GM19324 (cell line): Measurements from ENCODE around the gene SKA1.
"Not testable (repeated sequence)": the region's sequence is repeated elsewhere in the genome, so short reads cannot be mapped to it uniquely, and the experiment has no call there.

Experiments
- ATAC-seq: cut with Tn5 transposase; IDR thresholded peaks from one replicate; pipeline ENCODE4 v1.9.1; 2021; ENCODE audit warnings: mild to moderate bottlenecking, moderate library complexity; ENCODE audit not compliant: unreplicated experiment, low FRiP score

Gene SKA1

DNA sequence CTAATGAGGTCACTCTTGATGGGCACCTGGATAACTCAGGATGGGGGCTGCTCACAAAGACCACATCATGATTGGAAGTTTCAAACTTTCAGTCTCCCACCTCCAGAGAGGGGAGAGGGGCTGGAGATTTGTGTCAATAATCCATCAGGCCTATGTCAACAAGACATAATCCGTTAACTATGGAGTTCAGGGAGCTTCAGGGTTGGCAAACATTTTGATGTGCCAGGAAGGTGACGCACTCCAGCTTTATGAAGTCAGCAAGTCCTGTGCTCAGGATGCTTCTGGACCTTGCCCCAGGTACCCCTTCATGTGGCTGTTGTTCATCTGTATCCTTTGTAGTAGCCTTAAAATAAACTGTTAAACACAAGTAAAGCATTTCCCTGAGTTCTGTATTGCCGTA, 19.0 kb downstream of the SKA1 start:
- no peak for ATAC-seq

DNA sequence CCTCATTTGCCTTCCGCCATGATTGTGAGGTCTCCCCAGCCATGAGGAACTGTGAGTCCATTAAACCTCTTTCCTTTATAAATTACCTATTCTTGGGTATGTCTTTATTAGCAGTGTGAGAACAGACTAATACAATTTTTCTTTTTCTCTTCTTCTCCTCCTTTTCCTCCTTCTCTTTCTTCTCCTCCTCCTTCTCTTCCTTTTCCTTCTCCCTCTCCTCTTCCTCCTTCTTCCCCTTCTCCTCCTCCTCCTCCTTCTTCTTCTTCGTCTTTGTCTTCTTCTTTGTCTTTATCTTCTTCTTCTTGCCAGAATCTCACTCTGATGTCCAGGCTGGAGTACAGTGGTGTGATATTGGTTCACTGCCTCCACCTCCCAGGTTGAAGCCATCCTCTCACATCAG, 20.2 kb downstream of the SKA1 start:
- ATAC-seq, result no peak

DNA sequence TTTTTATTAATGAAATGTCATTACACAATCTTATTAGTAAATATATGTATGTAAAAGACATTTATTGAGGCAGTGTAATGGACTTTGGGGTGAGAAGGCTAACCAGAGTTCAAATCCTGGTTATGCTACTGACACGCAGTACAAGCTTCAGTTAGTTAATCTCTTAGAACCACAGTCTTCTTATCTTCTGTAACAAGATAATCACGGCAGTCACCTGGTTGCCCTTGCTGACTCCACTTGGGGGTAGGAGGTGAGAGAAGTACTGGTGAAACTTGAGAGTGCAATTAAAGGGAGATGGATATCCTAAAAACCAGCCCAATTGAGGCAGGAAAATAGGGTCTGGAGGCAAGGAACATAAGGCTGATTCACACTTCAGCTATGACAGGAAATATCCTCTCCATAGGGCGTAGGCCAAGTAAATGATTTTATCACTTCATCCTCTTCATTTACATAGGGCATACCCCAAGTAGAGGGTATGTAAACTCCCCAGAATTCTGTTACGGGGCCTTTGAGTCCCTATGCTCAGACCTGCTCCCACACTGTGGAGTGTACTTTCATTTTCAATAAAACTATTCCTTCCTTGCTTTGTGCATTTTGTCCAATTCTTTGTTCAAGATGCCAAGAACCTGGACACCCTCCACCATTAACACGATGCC, 21.3 kb downstream of the SKA1 start:
- no peak for ATAC-seq

DNA sequence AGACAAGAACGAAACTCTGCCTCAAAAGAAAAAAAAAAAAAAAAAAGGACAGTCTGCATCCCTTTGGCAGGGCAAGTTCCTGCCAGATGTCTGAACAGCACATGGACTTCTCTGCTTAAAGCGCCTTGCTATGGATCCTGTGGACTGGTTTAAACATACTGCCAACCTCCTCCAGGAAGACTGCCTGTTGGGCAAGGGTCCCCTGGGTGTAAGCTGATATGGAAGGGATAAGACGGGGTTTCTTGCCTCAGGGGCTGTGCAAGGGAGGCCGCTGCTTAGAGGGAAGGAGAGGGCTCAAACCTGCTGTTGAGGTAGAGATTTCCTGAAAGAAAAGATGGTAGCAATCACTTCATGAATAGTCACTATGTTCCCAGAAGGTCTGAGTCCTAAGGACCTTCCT, 22.2 kb downstream of the SKA1 start:
- no peak for ATAC-seq

DNA sequence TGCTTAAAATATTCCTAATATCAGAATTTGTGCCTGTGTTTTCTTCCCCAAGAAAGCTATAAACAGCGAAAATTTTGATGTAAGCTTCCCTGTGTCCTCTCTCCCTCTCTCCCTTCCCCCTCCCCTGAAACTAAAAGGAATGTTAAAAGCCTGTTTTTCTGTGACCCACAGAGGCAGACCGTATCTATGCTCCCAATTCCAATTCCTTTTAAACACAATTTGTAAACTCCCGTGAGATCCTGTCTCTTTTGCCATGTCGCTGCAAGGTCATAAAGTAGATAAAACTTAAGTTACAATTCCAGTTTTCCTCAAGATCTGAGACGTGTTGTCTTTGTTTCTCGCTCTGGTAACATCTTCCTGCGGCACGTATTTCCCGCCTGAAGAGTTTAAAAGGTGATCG, 23.3 kb downstream of the SKA1 start:
- ATAC-seq, result no peak

DNA sequence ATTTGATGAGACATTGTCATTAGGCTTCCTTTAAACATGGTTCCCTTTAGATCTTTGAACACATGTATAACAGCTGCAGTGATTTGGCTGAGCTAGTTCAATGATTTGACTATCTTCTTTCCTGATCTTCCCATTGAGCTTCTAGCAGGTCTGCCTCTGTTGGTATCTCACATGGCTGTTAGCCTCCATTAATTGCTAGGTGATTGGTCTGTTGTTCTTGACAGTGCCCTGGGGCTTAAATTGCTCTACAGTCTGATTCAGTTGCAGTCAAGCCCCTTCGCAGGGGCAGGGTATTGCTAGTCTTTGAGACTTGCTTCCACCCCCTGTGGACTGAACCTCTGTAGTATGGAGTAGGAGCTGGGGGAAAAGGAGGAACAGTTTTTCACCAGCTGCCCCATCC, 24.1 kb downstream of the SKA1 start:
- ATAC-seq, result no peak

DNA sequence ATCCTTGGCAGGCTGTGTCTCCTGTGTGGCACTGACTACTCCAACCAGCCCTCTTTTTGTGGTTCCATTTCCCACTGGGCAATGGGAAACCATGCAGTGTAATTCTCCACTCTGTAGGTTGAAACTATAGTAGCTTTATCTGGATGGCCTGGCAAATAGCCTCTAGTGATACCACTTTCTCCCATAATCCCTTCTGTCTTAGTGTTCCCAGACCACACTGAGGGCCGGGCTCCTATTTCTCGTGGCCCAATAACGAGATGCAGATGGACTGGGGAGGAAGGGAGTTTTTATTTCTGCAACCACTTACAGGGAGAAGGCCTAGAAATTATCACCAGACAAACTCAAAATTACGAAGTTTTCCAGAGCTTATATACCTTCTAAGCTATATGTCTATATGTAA, 24.7 kb downstream of the SKA1 start:
- no peak for ATAC-seq

DNA sequence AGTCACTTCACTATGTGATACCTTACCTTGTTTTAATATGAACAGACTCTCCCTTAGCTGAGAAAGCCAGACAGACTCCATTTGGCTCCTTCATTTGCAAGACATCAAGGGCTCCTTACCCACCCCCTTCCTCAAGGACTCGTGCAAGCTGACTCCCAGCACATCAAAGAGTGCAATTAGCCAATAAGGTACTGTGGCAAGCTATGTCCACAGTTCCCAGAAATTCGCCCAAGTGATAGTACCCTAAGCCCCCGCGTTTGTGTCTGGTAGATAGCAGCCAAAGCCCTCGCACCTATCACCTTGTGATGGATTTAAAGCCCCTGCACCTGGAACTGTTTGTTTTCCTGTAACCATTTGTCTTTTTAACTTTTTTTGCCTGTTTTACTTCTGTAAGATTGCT, 25.6 kb downstream of the SKA1 start:
- not testable (repeated sequence) for ATAC-seq

DNA sequence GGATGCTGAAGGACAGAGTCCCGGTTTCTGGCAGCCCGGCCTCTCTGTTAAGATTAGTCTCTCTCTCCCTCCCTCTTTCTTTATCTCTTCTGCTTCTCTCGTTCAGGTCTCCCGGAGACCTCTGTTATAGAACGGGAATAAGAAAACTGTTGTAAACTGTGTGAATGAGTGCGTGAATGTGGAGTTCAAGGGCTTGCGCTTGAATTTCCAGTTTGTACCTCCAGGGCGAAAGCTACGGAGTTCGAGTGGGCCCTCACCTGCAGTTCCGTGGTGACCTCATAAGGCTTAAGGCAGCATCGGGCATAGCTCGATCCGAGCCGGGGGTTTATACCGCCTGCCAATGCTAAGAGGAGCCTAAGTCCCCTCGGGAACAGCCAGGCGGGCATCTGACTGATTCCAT, 26.4 kb downstream of the SKA1 start:
- no peak for ATAC-seq

DNA sequence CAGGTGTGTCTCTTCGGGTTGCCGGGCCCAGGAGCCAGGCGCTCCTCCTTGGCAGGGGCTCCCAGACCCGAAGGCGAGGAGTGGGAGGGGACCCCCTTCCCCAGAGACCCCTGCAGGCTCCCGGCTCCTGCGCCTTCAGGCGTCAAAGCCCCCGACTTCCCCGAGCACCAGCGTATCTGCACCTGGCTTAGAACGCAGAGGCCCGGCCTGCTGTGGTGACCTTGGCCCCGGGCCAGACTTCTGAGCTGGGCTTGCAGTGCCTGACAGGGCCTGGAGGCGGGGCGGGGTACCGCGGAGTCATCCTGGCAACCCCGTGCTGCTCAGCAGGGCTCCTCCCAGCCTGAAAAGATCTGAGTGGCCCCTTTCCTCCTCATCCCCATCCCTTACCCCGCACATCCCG, 27.0 kb downstream of the SKA1 start:
- no peak for ATAC-seq

DNA sequence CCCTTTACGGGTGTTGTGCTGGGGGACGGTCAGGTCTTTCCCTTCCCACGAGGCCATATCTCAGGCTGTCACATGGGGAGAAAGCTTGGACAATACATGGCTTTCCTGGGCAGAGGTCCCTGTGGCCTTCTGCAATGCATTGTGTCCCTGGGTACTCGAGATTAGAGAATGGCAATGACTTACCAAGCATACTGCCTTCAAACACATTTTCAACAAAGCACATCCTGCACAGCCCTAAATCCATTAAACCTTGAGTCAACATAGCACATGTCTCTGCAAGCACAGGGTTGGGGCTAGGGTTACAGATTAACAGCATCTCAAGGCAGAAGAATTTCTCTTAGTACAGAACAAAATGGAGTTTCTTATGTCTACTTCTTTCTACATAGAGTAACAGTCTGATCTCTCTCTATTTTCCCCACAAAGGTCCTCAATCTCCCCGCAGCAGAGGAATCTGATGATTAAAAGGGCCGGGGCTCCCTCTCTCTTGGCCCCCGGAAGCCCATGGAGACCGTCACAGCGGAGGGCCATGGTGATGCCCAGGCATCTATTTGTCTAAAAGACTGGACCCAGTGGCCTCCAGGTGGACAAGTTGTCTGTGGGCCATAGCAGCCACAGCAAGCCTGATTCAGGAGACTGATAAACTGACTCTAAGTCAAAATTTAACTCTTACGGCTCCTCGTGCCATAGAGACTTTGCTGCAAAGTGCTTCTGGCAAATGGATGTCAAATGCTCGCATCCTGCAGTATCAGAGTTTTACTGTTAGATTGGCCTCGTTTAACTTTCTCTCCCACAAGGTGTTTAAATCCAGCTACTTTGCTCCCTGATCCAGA, 30.1 kb downstream of the SKA1 start:
- ATAC-seq, result not testable (repeated sequence)

DNA sequence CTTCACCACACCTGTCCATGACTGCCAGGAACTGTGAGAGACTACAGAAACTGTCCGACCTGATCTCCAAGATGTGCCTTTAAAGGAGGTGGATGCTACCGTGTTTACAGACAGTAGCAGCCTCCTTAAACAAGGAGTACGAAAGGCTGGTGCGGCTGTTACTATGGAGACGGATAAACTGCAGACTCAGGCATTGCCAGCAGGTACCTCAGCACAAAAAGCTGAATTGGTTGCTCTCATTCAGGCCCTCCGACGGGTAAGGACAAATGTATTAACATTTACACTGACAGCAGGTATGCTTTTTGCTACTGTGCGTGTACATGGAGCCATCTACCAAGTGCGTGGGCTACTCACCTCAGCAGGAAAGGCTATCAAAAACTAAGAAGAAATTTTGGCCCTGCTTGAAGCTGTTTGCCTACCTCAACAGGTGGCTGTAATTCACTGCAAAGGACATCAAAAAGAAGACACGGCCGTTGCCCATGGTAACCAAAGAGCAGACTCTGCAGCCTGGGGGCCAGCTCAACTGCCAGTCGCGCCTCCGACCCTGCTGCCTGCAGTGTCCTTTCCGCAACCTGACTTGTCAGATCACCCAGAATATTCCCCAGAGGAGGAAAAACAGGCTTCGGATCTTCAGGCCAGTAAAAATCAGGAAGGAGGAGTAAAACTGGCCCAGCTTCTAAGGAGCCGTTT, 30.9 kb downstream of the SKA1 start:
- ATAC-seq, result no peak

DNA sequence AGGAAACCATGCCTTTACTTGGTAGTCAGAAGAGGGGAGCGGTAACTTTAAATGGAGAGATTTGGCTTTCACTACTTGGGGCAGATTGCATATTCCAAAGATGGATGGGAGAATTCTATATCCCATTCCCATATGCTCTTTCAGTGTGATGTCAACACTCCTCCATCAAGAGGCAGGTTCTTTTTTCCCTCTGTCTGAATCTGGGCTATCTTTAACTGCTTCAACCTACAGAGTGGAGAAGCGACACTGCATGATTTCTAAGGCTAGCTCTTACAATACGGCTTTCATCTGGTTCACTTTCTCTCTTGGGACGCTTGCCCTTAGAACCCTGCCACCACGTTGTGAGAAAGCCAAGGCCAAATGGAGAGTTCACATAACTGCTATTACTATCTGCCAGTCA, 34.4 kb downstream of the SKA1 start:
- no peak for ATAC-seq

DNA sequence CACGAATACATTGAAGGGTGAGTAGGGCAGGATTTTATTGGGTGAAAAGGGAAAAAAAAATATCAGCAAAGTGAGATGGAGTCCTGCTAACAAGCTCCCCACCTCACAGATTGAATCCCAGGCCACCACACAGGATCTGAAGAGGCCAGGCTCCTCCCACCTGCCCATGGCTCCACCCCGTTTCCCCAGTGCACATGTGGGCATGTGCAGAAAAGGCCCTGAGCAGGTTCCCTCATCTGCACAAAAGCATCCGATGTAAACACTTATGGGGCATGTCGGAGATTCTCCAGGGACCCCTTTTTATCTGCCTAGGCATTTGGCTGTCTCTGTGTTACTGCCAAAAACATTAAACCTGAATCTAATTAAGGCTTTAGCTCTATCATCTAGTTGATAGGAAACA, 35.2 kb downstream of the SKA1 start:
- ATAC-seq, result no peak

DNA sequence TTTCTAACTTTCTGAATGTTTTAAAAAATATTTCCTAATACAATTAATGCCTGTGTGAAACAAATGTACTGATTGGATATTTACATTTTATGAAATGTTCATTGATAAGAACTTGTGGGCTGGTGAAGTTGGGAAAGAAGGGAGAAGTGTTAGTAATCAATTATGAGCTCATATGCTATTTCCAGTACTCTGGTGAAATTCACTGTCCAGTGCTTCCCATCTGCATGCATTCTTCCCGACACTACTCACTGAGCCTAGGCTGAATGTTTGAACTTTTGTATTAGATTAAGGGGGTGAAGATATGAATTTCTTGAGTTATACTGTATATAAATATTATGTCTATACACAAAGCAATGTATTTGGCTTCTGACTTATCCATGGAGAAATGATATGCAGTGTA, 36.0 kb downstream of the SKA1 start:
- no peak for ATAC-seq

DNA sequence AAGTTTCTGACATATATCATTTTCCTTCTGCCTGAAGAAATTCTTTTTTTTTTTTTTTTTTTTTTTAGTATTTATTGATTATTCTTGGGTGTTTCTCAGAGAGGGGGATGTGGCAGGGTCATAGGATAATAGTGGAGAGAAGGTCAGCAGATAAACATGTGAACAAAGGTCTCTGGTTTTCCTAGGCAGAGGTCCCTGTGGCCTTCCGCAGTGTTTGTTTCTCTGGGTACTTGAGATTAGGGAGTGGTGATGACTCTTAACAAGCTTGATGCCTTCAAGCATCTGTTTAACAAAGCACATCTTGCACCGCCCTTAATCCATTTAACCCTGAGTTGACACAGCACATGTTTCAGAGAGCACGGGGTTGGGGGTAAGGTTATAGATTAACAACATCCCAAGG, 42.0 kb downstream of the SKA1 start:
- ATAC-seq, result not testable (repeated sequence)

DNA sequence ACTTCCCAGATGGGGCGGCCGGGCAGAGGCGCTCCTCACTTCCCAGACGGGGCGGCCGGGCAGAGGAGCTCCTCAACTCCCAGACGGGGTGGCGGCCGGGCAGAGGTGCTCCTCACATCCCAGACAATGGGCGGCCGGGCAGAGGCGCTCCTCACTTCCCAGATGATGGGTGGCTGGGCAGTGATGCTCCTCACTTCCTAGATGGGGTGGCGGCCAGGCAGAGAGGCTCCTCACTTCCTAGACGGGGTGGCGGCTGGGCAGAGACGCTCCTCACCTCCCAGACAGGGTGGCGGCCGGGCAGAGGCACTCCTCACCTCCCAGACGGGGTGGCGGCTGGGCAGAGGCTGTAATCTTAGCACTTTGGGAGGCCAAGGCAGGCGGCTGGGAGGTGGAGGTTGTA, 42.9 kb downstream of the SKA1 start:
- not testable (repeated sequence) for ATAC-seq

DNA sequence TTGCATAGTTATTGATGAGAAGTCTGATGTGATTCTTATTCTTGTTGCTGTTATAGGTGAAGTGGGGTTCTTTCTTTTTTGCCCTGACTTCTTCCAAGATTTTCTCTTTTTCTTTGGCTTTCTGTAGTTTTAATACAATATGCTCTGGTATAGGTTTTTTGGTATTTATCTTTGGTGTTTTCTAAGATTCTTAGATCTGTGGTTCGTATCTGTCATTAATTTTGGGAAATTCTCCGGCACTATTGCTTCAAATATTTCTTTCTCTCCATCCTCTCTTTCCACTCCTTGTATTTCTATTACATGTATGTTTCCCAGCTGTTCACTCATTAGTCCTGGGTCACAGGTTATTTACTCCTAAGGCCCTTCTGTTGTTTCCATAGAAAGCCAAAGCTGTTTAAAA, 43.8 kb downstream of the SKA1 start:
- ATAC-seq, result no peak

DNA sequence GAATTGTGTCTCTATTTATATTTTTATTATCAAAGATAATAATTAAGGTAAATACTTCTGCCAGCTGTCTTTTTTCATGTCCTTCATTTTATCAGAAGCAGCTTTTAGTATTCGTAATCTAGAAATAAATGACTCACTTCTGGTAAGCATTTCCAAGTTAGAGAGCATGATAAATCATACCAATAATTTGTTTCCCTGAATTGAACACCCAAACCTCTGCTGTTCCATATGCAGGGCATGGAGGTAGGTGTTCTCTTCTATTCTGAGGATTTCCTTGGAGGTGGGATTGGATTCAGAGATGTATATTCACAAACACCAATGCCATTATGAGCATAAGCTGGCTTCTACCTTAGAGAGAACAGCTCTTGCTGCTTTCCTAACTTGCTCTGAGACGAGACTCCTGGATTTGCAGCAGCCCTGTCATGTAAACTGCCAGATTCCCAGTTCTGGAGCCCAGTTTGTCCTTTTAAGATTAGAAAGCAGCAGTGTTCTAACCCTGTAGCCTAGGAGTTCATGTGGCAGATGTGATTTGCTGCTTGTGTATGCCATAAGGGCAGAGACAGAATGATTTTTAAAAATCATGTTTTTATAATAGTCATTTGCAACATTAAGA, 47.5 kb downstream of the SKA1 start:
- ATAC-seq, result no peak

DNA sequence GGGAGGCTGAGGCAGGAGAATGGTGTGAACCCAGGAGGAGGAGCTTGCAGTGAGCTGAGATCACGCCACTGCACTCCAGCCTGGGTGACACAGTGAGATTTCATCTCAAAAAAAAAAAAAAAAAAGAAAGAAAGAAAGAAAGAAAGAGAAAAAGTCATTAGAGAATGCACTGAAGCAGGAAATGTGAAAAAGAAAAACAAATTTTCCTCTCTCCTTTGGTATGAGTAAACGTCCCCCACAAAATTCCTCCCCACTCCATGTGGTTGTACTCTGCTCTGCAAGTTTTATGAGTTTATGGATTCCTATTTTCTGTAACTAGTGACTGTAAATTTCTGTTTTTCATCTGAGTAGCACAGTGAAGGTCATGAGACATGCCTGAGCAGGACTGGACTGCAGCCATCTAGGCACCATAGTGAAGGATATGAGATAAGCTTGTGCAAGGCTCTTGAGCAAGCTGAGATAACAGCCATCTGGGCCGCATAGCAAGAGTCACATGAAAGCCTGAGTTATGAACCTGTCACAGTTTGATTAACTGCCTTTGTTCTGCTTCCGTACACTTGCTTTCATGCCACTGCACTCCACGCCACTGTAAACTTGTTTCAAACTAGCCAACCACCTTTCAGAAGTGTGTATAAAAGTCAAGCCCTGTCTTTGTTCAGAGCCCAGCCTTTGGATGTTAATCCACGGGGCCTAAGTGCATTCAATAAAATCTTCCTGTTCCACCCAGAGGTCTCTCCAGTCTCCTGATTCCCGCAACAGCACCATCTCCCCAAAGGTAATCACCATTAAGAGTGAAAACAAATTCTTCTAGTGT, 50.2 kb downstream of the SKA1 start:
- no peak for ATAC-seq
